HG03342 (cell line): ENCODE results near the gene PGBD5.

Experiments
- ATAC-seq: cut with Tn5 transposase; IDR thresholded peaks from one replicate; pipeline ENCODE4 v1.9.1; 2021; ENCODE audit warnings: mild to moderate bottlenecking, moderate library complexity; ENCODE audit not compliant: unreplicated experiment

The PGBD5 gene

GRCh38 chr1:230268371-230269170 lies 157.6 kb downstream of the PGBD5 start:
- ATAC-seq, result no peak

GRCh38 chr1:230267338-230268065 lies 158.6 kb downstream of the PGBD5 start:
- ATAC-seq, result no peak

- ATAC-seq, result no peak
Measured at GRCh38 chr1:230266456-230266855, 159.7 kb downstream of the PGBD5 start.

GRCh38 chr1:230265200-230266115 lies 160.7 kb downstream of the PGBD5 start:
- no peak for ATAC-seq
